GM19240 (cell line): ENCODE measurements around the gene SLC19A1.

Experiments used
- DNase-seq: peaks from one replicate; pipeline ENCODE4 v3.0.0; 2011; ENCODE audit warnings: low spot score; ENCODE audit not compliant: insufficient read length

Gene SLC19A1

DNA sequence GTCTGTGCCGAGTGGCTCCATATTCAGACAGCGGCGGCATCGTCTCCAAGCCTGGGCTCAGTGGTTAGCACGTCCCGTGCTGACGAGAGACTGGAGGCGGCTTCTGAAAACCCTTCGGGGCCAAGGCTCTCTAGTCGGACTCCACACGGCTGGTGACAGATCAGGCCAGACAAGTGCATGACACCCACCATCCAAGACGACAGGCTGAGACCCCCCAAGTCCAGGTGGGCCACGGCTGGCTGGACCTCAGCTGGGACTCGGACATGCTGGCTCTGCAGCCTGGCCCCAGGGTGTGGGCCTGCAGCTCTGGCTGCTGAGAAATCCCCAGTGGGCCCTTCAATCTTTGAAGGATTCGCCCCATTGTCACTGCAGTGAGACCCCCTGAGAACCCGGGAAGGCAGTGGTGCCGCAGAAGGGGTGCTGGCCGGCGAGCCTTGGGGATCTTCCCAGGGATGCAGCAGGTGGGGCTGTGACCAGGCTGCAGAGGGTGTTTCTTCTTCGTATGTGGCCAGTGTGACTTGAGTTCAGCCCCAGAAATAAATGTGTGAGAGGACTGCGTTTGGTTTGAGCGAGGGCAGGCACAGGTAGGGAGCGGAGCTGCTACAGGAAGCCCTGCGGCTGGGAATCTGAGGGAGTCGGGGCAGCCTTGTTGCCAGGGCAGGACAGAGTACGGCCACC lies 15.9 kb upstream of the SLC19A1 start:
- DNase-seq = no peak

DNA sequence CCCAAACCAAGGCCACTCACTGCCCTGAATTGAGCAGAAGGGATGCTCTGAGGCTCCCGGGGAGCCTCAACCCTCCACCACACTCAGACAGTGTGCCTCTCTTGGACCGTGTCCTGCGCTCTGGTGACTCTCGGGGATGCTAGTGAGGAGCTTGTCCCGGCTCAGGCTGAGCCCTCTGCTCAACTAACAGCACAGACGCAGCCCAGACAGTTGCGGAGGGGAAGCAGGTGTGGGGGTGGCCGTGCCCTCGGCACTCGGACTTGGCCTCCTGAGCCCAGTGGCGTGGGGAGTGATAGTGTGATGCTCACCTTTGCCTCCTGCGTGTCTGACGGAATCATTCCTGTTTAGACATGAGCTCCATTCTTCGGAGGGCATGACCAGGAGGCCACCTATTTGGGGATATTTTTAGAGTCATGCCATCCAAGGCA lies 15.4 kb upstream of the SLC19A1 start:
- no peak for DNase-seq

GRCh38 chr21:45556645-45557615 lies 14.7 kb upstream of the SLC19A1 start:
- no peak for DNase-seq

GRCh38 chr21:45556302-45556644 lies 14.0 kb upstream of the SLC19A1 start:
- DNase-seq = no peak

DNA sequence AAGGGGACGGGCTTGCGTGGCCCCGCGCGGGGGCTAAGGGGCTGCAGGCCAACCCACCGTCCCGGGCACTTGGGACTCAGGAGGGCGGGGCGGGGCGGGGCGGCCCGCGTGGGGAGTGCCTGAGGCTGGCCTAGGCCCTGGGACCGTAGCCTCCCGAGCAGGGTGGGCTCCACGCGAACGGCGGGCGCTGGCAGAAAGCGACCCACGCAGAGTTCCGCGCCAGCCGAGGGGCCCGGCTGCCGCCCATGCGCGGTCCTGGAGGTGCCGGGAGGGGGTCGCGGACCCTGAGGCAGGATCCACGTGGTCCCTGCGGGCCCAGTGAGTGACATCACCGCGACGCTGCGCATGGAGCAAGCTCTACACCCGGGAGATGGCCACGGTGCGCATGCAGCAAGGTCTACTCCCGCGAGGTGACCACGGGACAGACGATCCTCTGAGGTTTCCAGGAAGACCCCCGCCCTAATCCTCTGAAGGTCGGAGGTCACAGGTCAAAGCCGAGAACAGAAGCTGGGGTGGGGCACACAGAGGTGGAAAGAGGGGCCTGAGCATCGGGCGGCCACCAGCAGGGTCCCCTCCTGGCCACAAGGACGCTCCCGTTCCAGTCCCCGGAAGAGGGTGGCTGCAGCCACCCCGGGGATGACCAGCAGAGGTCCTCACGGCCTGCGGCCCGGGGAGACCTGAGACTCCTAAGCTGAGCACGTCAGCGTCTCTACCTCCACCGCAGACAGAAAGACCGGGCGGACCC lies 13.5 kb upstream of the SLC19A1 start:
- peak; percentile 69 for DNase-seq

GRCh38 chr21:45555251-45555556 lies 13.0 kb upstream of the SLC19A1 start:
- DNase-seq = no peak

GRCh38 chr21:45554477-45555175 lies 12.4 kb upstream of the SLC19A1 start:
- peak; percentile 94 for DNase-seq

- no peak for DNase-seq
Observed at GRCh38 chr21:45552696-45553391, 10.6 kb upstream of the SLC19A1 start.

DNA sequence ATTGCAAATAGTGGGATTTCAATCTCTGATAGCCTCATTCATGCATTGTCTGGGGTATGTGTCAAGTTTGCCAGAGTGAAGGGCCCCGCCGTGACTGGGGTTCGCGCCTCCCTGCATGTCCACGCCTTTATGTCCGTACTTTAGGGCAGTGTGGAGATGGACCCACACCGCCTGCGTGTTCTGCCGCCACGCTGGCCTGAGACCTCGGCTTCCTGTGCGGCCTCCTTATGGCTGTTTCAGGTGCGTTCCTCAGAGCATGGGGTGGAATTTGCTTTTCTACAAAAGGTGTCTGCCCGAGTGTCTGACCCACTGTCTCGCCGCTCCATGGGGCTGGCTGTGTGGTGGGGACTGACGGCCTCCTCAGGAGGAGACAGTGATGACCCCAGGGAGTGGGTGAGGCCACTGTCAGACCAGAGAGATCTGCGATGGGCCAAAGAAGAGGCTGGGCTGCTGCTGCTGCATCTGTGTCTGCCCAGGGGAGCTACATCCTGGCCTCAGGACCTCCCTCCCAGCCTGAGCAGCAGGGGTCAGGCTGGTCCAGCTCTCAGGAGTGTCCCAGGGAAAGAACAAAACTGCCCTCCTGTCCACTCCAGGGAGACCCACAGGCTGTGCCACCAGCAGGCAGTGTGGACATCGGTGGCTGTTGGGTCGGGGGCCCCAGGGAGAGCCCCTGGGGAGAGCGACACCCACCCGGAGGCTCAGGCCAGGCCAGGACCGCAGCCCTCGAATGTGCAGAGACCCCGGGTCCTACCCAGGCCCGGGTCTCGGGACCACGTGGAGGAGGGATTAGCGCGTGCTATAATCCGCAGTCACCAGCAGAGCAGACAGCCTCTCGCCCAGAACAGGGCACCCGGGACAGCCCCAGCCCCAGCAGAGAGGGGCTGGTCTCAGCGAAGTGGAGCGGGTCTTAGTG lies 9.8 kb upstream of the SLC19A1 start:
- no peak for DNase-seq

GRCh38 chr21:45551316-45551715 lies 9.1 kb upstream of the SLC19A1 start:
- DNase-seq = no peak

GRCh38 chr21:45550522-45551210 lies 8.4 kb upstream of the SLC19A1 start:
- DNase-seq = no peak

- DNase-seq = no peak
Observed at GRCh38 chr21:45549626-45550463, 7.6 kb upstream of the SLC19A1 start.

DNA sequence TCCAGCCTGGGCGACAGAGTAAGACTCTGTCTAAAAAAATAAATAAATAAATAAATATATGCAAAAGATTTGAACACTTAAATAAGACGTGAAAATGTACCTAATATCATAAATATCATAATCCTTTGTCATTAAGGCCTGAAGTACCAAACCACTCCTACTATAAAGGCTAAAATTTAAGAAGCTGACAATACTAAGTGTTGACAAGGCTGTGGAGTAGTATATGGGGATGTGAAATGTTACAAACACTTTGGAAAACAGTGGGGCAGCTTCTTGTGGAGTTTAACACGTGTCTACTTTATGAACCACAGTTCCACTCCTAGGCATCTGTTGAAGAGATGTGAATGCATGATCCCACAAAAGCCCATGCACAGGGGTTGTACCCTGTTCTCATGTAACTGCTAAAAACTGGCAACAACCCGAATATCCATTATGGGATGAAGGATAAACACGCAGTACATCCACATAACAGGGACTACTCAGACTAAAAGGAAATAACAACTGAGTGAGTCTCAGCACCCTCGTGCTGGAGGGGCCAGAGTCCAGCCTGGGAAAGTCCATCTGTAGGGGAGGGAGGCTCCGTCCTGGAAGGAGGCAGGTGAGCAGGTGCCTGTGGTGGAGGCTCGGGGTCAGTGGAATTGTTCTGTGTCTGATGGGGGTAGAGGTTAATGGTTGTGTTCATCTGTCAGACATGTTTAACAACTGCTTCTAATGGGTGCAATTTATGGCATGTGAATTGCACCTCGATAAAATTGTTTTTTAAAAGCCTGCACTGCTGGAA lies 6.7 kb upstream of the SLC19A1 start:
- DNase-seq = no peak

DNA sequence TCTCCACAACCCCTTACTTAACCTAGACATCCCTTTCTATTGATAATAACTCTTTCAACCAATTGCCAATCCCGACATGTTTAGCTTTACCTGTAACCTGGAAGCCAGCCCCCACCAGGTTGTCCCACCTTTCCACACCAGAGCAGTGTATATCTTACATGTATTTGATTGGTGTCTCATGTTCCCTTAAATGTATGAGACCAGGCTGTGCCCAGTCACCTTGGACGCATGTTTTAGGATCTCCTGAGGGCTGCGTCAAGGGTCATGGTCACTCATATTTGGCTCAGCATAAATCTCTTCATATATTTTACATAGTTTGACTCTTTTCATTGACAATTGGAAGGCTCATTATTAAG lies 5.3 kb upstream of the SLC19A1 start:
- no peak for DNase-seq

DNA sequence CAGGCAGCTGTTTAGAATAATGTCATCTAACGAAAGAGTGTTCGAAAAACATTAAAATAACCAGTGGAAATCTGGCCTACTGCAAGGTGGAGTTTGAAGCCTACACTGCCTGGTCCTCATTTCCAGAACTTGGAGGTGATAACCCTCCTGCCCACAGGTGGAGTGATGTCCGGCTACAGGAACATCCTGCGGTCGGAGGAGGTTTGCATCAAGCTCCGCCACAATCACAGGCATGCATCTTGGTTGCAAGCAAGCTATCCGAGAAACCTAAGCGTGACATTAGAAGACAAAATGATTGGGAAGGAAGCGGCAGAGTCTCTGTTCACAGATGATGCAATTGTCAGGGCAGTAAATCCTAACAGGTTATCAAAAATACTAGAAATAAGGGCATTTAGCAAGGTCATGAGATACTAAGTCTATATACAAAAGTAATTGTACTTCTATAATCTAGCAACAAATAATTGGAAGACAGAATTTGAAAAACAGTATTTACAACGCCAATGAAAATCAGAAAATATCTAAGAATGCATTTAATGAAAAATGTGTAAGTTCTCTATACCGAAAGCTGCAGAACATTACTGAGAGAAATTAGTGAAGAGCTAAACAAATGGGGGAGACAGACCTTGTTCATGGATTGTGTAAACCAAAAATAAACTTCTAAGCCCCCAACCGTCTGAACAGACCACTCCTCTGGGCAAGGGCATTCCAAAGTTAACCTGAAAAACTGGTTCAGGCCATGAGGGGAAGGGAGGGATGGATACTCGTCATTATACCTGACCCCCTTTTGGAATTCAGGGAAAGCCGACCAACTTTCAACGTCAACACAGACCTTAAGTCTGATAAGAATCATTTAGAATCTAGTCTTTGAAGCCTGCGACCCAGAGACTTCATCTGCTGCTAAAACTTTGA lies 4.7 kb upstream of the SLC19A1 start:
- no peak for DNase-seq

DNA sequence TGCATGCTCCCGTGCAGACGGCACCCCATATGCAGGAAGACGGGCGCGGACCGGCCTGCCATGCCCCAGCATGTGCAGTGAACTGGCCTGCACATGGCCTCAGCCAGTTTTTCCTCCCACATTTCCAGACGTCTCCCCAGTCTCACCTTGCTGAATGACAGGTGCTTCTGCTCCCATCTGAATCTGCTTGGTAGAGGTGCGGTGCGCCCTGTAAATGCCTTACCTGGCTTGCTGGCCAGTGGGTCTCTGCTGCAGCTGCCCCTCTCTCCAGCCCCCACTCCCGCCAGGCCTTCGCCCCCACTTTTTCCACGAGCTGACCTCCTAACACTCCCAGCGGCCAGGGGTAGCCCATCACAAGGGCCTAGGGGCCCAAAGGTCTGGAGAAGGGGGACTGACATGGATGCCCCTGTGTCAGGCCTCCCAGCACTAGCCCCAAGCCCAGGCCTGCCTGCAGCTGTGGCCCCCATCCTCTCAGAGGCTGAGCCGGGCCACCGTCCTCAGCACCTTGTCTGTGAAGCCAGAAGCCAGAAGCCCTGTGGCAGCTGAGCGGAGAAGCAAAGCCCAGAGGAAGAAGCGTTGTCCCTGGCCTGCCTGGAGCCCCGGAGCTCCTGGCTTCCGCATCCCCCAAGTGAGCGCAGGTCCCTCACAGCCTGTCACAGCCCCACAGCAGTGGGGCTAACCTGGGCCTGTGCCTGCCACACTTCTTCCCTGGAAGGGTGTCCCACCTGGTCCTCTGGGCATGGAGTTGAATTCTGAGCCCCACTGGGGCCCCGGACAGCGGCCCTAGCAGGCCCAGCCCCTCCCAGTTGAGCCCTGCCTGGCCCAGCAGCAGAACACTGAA lies 3.7 kb upstream of the SLC19A1 start:
- no peak for DNase-seq
